DND-41 (cell line): ENCODE measurements around the gene SLC29A4.
"Not testable (repeated sequence)": the region's sequence is repeated elsewhere in the genome, so short reads cannot be mapped to it uniquely, and the experiment has no call there.

ENCODE experiments used
- ATAC-seq: fragments of 200-7000 bp; cut with Tn5 transposase; 3 replicates; pipeline ENCODE4 v1.9.1; 2021; ENCODE audit warnings: low read depth; ENCODE audit not compliant: insufficient read depth
- DNase-seq: peaks from one replicate; pipeline ENCODE4 v3.0.0-alpha.2; 2020
- H2AFZ ChIP-seq: 2 replicates; pipeline ENCODE4 v1.6.0; 2012; ENCODE audit warnings: low read depth, low read length
- H3K27ac ChIP-seq: 2 replicates; pipeline ENCODE4 v1.5.1; 2012; ENCODE audit warnings: low read length, inconsistent platforms
- H3K27me3 ChIP-seq: fragments of 200-600 bp; sonication (generic); 2 replicates; pipeline ENCODE4 v1.6.0; 2012; ENCODE audit warnings: low read length, mild to moderate bottlenecking, inconsistent platforms; ENCODE audit not compliant: insufficient read depth, poor library complexity
- H3K36me3 ChIP-seq: 2 replicates; pipeline ENCODE4 v1.5.1; 2012; ENCODE audit warnings: low read length, inconsistent platforms; ENCODE audit not compliant: insufficient read depth
- H3K4me1 ChIP-seq: 2 replicates; pipeline ENCODE4 v1.5.1; 2012; ENCODE audit warnings: mild to moderate bottlenecking, low read length; ENCODE audit not compliant: insufficient read depth
- H3K4me2 ChIP-seq: 2 replicates; pipeline ENCODE4 v1.6.0; 2012; ENCODE audit warnings: mild to moderate bottlenecking, moderate library complexity, low read length, inconsistent platforms; ENCODE audit not compliant: insufficient read depth
- H3K4me3 ChIP-seq, 2 experiments: fragments of 200-600 bp in 1 of 2; shearing (Covaris generic) in 1 of 2; 2 replicates each; pipeline ENCODE4 v1.5.1; 2012 to 2016; ENCODE audit warnings: inconsistent platforms in 2 of 2, low read length in 2 of 2, mild to moderate bottlenecking in 2 of 2, low read depth in 1 of 2, moderate library complexity in 1 of 2
- H3K79me2 ChIP-seq: 2 replicates; pipeline ENCODE4 v1.6.0; 2012; ENCODE audit warnings: low read length, inconsistent platforms; ENCODE audit not compliant: insufficient read depth
- H3K9ac ChIP-seq: 2 replicates; pipeline ENCODE4 v1.6.0; 2012; ENCODE audit warnings: low read depth, mild to moderate bottlenecking, inconsistent platforms, low read length, moderate library complexity
- H3K9me3 ChIP-seq: 2 replicates; pipeline ENCODE4 v1.5.1; 2012; ENCODE audit warnings: low read length, moderate library complexity, mild to moderate bottlenecking, inconsistent platforms; ENCODE audit not compliant: insufficient read depth, severe bottlenecking
- H4K20me1 ChIP-seq: 2 replicates; pipeline ENCODE4 v1.6.0; 2012; ENCODE audit warnings: low read length; ENCODE audit not compliant: insufficient read depth
- EZH2 ChIP-seq: IDR thresholded peaks from 3 replicates; pipeline ENCODE4 v1.6.1; 2012; ENCODE audit warnings: borderline replicate concordance, low read depth, mild to moderate bottlenecking, moderate library complexity, low read length, inconsistent platforms; ENCODE audit not compliant: severe bottlenecking
- TF ChIP-seq, protein P1 (sequence below): IDR thresholded peaks from 2 replicates; pipeline ENCODE4 v1.5.1; 2012; ENCODE audit warnings: borderline replicate concordance, low read length, moderate library complexity, mild to moderate bottlenecking; ENCODE audit not compliant: poor library complexity, severe bottlenecking; ENCODE audit errors: extremely low read depth

SLC29A4 gene

DNA sequence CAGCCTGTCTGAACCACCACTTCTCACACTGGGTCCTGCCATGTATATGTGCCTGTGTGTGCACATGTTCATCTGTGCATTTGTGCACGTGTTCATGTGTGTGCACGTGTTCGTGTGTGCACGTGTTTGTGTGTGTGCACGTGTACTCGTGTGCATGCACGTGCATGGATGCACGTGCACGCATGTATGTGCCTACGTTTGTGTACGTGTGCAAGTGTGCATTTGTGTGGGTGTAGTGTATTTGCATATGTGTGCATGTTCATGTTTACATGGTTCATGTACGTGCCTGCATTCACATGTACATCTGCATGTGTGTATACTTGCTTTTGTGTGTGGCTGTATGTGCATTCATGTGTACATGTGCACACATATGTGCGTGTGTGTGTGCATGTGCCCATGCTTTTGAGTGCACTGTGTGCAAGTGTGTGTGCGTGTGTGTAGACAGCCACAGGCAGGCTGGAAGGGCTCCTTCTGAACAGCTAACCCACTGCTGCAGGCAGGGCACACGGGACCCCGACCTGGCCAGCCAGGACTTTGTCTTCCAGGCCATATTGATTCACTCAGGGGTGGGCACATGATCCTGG lies 28.2 kb downstream of the SLC29A4 start:
- H3K36me3 ChIP-seq, result peaks cover 36% of the 10 kb centered on the region

DNA sequence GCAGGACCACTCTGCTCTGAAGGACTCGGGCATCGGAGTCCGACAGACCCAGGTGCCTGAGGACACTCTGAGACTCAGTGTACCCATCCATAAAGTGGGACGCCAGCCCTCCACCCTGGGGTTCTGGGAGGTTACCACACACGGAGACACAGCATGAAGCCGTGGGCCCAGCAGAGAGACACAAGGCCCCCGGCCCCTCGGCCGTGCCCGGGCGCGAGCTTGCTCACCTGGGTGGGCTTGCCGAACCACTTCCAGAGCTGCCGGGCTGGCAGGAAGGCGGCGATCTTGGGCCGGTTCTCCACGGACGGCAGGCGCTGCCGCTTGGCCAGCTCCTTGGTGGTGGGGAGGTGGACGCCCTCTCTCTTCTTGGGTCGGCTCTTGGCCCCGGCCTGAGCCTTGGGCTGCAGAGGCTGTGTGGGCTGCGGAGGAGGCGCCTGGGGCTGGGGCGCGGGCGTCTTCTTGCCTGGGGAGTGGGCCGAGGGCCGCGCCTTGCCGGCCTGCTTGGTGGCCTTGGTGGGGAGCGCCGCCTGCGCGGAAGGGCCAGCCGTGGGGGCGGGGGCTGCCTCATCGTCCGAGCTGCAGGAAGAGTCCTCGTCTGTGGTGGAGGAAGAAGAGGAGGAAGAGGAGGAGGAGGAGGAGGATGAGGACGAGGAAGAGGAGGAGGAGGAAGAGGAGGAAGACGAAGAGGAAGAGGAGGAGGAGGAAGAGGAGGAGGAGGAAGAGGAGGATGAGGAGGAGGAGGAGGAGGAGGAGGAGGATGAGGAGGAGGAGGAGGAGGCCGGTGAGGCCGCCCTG lies 29.7 kb downstream of the SLC29A4 start:
- not testable (repeated sequence) for H4K20me1 ChIP-seq, H3K79me2 ChIP-seq, H2AFZ ChIP-seq, ATAC-seq, H3K27ac ChIP-seq, H3K9me3 ChIP-seq, H3K27me3 ChIP-seq, H3K4me1 ChIP-seq, DNase-seq, H3K4me3 ChIP-seq, H3K4me2 ChIP-seq, H3K9ac ChIP-seq
- peaks cover 45% of the 10 kb centered on the region for H3K36me3 ChIP-seq

More for the DNA sequence above, 28.2 kb downstream of the SLC29A4 start:
- Histone ChIP-seq H3K27ac (no peak overlapping the region), H3K9ac (no peak overlapping the region), H3K27me3 (no peaks in the 10 kb centered on the region), H3K79me2 (no peaks in the 10 kb centered on the region), H3K4me2 (no peak overlapping the region), H3K4me1 (no peaks in the 10 kb centered on the region), H4K20me1 (no peaks in the 10 kb centered on the region; the same call in 1 of the 2 replicates), H3K4me3 (no peak overlapping the region), H2AFZ (no peak overlapping the region), H3K9me3 (no peaks in the 10 kb centered on the region)
- no peak for TF ChIP-seq EZH2
- TF ChIP-seq, protein P1, sequence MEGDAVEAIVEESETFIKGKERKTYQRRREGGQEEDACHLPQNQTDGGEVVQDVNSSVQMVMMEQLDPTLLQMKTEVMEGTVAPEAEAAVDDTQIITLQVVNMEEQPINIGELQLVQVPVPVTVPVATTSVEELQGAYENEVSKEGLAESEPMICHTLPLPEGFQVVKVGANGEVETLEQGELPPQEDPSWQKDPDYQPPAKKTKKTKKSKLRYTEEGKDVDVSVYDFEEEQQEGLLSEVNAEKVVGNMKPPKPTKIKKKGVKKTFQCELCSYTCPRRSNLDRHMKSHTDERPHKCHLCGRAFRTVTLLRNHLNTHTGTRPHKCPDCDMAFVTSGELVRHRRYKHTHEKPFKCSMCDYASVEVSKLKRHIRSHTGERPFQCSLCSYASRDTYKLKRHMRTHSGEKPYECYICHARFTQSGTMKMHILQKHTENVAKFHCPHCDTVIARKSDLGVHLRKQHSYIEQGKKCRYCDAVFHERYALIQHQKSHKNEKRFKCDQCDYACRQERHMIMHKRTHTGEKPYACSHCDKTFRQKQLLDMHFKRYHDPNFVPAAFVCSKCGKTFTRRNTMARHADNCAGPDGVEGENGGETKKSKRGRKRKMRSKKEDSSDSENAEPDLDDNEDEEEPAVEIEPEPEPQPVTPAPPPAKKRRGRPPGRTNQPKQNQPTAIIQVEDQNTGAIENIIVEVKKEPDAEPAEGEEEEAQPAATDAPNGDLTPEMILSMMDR, result no peak
- DNase-seq (no peak), ATAC-seq (no peak)

DNA sequence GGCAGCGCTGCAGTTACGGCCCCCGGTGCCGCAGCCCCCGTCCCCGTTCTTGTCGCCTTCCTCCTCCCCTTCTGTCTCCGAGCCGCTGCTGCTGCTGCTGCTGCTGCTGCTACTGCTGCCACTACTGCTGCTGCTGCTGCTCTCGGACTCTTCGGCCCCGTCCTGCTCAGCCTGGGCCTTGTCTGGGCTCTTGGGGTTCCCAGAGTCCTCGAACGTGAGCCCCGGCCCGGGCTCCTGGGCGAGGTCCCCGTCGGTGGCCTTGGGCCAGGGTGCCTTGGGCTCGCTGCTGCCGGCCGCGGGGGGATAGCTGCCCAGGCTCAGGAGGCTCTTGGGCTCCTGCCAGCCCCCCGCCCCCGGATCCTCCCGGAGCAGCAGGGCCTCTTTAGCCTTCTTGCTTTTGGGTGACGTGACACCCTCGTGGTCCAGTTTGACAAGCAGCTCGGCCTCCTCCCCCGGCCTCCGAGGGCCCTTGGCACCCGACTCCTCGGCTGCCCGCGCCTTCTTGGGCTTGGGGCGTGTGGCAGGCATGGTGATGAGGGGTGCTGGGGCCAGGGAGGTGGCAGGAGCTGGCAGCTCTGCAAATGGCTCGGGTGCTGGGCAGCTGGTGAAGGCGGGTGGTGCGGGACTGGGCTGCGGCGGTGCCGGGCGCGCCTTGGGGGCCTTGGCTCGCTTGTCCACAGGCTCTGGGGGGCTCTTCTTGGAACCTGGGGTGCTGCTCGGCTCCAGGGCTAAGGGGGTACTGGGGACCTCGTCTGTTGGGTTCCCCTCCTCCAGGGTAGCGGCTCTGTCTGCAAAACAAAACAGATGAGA lies 30.5 kb downstream of the SLC29A4 start:
- not testable (repeated sequence) for DNase-seq, H3K27me3 ChIP-seq, H3K9ac ChIP-seq, H3K79me2 ChIP-seq, H2AFZ ChIP-seq, H4K20me1 ChIP-seq, ATAC-seq, H3K9me3 ChIP-seq, H3K4me3 ChIP-seq, H3K27ac ChIP-seq, H3K4me2 ChIP-seq, H3K4me1 ChIP-seq
- H3K36me3 ChIP-seq, result peaks cover 38% of the 10 kb centered on the region

DNA sequence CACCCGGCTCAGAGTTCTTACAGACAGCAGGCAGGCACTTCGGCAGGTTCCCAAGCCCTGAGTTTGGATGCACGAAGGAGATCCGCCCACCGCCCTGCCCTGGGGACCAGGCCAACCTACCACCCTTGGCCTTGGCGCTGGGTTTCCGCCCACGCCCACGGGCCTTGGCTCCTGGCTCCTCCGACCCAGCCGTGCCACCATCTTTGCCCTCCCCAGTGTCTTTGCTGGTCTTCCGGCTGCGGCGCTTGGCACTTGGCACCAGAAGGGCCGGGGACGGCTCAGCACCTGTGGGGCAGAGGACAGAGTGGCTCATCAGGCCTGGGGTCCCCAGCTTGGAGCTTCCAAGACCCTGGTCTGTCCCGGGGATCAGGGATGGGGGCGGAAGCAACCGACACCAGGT lies 32.1 kb downstream of the SLC29A4 start:
- Histone ChIP-seq H3K36me3 (peaks cover 48% of the 10 kb centered on the region), H3K27ac (no peak overlapping the region), H3K4me2 (no peak overlapping the region), H3K9me3 (peaks cover 10% of the 10 kb centered on the region), H2AFZ (no peak overlapping the region), H3K4me1 (no peaks in the 10 kb centered on the region), H3K9ac (no peak overlapping the region), H3K79me2 (no peaks in the 10 kb centered on the region), H3K4me3 (no peak overlapping the region), H3K27me3 (no peaks in the 10 kb centered on the region), H4K20me1 (no peaks in the 10 kb centered on the region; the same call in 1 of the 2 replicates)
- DNase-seq (no peak), ATAC-seq (no peak)
- TF ChIP-seq, protein P1, result no peak
- no peak for TF ChIP-seq EZH2
